ENCODE measurements around the gene ATP11A. TPM values are rescaled to one million over a fixed set of nuclear protein-coding genes. Genes with fewer than 3 reads are reported as not detected.
"Not testable (repeated sequence)": the region's sequence is repeated elsewhere in the genome, so short reads cannot be mapped to it uniquely, and the experiment has no call there.

Gene ATP11A
- total RNA-seq, 1 experiment from 2014 or later, result 9.4 TPM

- H3K9me3 ChIP-seq (ENCODE audit: low read depth, low read length, poor library complexity, severe bottlenecking), result no peaks in the 10 kb centered on the region
- intact Hi-C loops (cut with micrococcal nuclease; ENCODE audit: unreplicated experiment), result no loop called here
- TF ChIP-seq EZH2 (IDR thresholded peaks at IDR 0.05; ENCODE audit: borderline replicate concordance, low read depth, low read length, poor library complexity, severe bottlenecking) (no peak), CTCF (conservative IDR thresholded peaks at IDR 0.05; ENCODE audit: low read depth, low read length) (no peak)
- no peak overlapping the region for H3K27ac ChIP-seq (ENCODE audit: low read depth, low read length, poor library complexity, severe bottlenecking)
- H3K4me1 ChIP-seq (ENCODE audit: insufficient read depth, low read length, poor library complexity, severe bottlenecking), result no peaks in the 10 kb centered on the region
- no TSS peak for BruUV-seq (replicated peaks)
- ChIA-PET CTCF (no interaction called here), POLR2A (ENCODE audit: low non-redundant PET) (no interaction called here)
- no peak overlapping the region for H3K4me3 ChIP-seq (ENCODE audit: low read depth, low read length, poor library complexity, severe bottlenecking)
- DNase-seq (ENCODE audit: low spot score), result no peak
- H3K27me3 ChIP-seq (replicated peaks; ENCODE audit: insufficient read depth, low read depth, low read length, poor library complexity), result no peaks in the 10 kb centered on the region
- H3K36me3 ChIP-seq (ENCODE audit: insufficient read depth, low read length, poor library complexity, severe bottlenecking), result no peaks in the 10 kb centered on the region
These were observed 6.3 kb upstream of the ATP11A start for GRCh38 chr13:112683581-112683980.

GRCh38 chr13:112684071-112684845 is 5.6 kb upstream of the ATP11A start:
- POLR2A ChIA-PET (ENCODE audit: low non-redundant PET), result no interaction called here
- Histone ChIP-seq H3K27ac (ENCODE audit: low read depth, low read length, poor library complexity, severe bottlenecking) (no peak overlapping the region), H3K4me1 (ENCODE audit: insufficient read depth, low read length, poor library complexity, severe bottlenecking) (no peaks in the 10 kb centered on the region), H3K27me3 (replicated peaks; ENCODE audit: insufficient read depth, low read depth, low read length, poor library complexity) (no peaks in the 10 kb centered on the region), H3K36me3 (ENCODE audit: insufficient read depth, low read length, poor library complexity, severe bottlenecking) (no peaks in the 10 kb centered on the region), H3K9me3 (ENCODE audit: low read depth, low read length, poor library complexity, severe bottlenecking) (no peaks in the 10 kb centered on the region), H3K4me3 (ENCODE audit: low read depth, low read length, poor library complexity, severe bottlenecking) (no peak overlapping the region)
- no TSS peak for BruUV-seq (replicated peaks)
- DNase-seq (ENCODE audit: low spot score), result no peak
- TF ChIP-seq CTCF (conservative IDR thresholded peaks at IDR 0.05; ENCODE audit: low read depth, low read length) (no peak), EZH2 (IDR thresholded peaks at IDR 0.05; ENCODE audit: borderline replicate concordance, low read depth, low read length, poor library complexity, severe bottlenecking) (no peak)
- CTCF ChIA-PET, result no interaction called here
- intact Hi-C loops (cut with micrococcal nuclease; ENCODE audit: unreplicated experiment), result no loop called here

GRCh38 chr13:112685189-112685805 is 4.5 kb upstream of the ATP11A start:
- H3K9me3 ChIP-seq (ENCODE audit: low read depth, low read length, poor library complexity, severe bottlenecking); H3K4me1 ChIP-seq (ENCODE audit: insufficient read depth, low read length, poor library complexity, severe bottlenecking); BruUV-seq (replicated peaks); H3K27ac ChIP-seq (ENCODE audit: low read depth, low read length, poor library complexity, severe bottlenecking); intact Hi-C loops (cut with micrococcal nuclease; ENCODE audit: unreplicated experiment); DNase-seq (ENCODE audit: low spot score); H3K27me3 ChIP-seq (replicated peaks; ENCODE audit: insufficient read depth, low read depth, low read length, poor library complexity); POLR2A ChIA-PET (ENCODE audit: low non-redundant PET); H3K4me3 ChIP-seq (ENCODE audit: low read depth, low read length, poor library complexity, severe bottlenecking); H3K36me3 ChIP-seq (ENCODE audit: insufficient read depth, low read length, poor library complexity, severe bottlenecking); CTCF ChIA-PET: not testable (repeated sequence)

GRCh38 chr13:112685896-112686295 is 3.9 kb upstream of the ATP11A start:
- H3K27me3 ChIP-seq (replicated peaks; ENCODE audit: insufficient read depth, low read depth, low read length, poor library complexity), result peaks cover 5% of the 10 kb centered on the region
- DNase-seq (ENCODE audit: low spot score), result no peak
- BruUV-seq (replicated peaks), result no TSS peak
- ChIA-PET POLR2A (ENCODE audit: low non-redundant PET) (no interaction called here), CTCF (no interaction called here)
- H3K4me1 ChIP-seq (ENCODE audit: insufficient read depth, low read length, poor library complexity, severe bottlenecking), result no peaks in the 10 kb centered on the region
- no peak overlapping the region for H3K4me3 ChIP-seq (ENCODE audit: low read depth, low read length, poor library complexity, severe bottlenecking)
- H3K27ac ChIP-seq (ENCODE audit: low read depth, low read length, poor library complexity, severe bottlenecking), result no peak overlapping the region
- intact Hi-C loops (cut with micrococcal nuclease; ENCODE audit: unreplicated experiment), result no loop called here
- TF ChIP-seq EZH2 (IDR thresholded peaks at IDR 0.05; ENCODE audit: borderline replicate concordance, low read depth, low read length, poor library complexity, severe bottlenecking), result no peak
- TF ChIP-seq CTCF (conservative IDR thresholded peaks at IDR 0.05; ENCODE audit: low read depth, low read length), result no peak
- no peaks in the 10 kb centered on the region for H3K9me3 ChIP-seq (ENCODE audit: low read depth, low read length, poor library complexity, severe bottlenecking)
- H3K36me3 ChIP-seq (ENCODE audit: insufficient read depth, low read length, poor library complexity, severe bottlenecking), result no peaks in the 10 kb centered on the region
